SU-DHL-6 (cell line): ENCODE data around the gene DCAF15.

Experiments used
- EZH2phosphoT487 ChIP-seq: fragments of 200-600 bp; sonication (generic), shearing (Covaris generic); conservative IDR thresholded peaks from 2 replicates; pipeline ENCODE4 v1.6.1; 2018; ENCODE audit warnings: mild to moderate bottlenecking, antibody characterized with exemption, low read length, moderate library complexity, mixed read lengths
- TF ChIP-seq, protein P1 (sequence below): fragments of 200-600 bp; sonication (generic); IDR thresholded peaks from one replicate; pipeline ENCODE4 v1.5.1; 2017; ENCODE audit warnings: antibody characterized with exemption, mild to moderate bottlenecking, low read length, moderate library complexity; ENCODE audit not compliant: insufficient read depth, poor library complexity, severe bottlenecking

GRCh38 chr19:13959962-13960862, 7.9 kb downstream of the DCAF15 start:
- TF ChIP-seq EZH2phosphoT487 = no peak
- TF ChIP-seq, protein P1, sequence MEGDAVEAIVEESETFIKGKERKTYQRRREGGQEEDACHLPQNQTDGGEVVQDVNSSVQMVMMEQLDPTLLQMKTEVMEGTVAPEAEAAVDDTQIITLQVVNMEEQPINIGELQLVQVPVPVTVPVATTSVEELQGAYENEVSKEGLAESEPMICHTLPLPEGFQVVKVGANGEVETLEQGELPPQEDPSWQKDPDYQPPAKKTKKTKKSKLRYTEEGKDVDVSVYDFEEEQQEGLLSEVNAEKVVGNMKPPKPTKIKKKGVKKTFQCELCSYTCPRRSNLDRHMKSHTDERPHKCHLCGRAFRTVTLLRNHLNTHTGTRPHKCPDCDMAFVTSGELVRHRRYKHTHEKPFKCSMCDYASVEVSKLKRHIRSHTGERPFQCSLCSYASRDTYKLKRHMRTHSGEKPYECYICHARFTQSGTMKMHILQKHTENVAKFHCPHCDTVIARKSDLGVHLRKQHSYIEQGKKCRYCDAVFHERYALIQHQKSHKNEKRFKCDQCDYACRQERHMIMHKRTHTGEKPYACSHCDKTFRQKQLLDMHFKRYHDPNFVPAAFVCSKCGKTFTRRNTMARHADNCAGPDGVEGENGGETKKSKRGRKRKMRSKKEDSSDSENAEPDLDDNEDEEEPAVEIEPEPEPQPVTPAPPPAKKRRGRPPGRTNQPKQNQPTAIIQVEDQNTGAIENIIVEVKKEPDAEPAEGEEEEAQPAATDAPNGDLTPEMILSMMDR = no peak
